Retinal pigment epithelial cell (primary cell): ENCODE results near the gene DIAPH1.

ENCODE experiments used
- DNase-seq: peaks from one replicate; pipeline ENCODE4 v3.0.0-alpha.2; 2010; ENCODE audit warnings: low read depth
- H3K4me3 ChIP-seq: 2 replicates; pipeline ENCODE4 v1.5.1; 2011; ENCODE audit warnings: mild to moderate bottlenecking, low read length, control low read depth, moderate library complexity
- CTCF ChIP-seq: conservative IDR thresholded peaks from 2 replicates; pipeline ENCODE4 v1.5.1; 2011; ENCODE audit warnings: low read depth, low read length, control low read depth, inconsistent platforms

DIAPH1 gene

GRCh38 chr5:141609044-141609443, 9.8 kb downstream of the DIAPH1 start:
- TF ChIP-seq CTCF = no peak
- no peak for DNase-seq
- H3K4me3 ChIP-seq = no peak overlapping the region

GRCh38 chr5:141608557-141608956, 10.2 kb downstream of the DIAPH1 start:
- no peak for DNase-seq
- TF ChIP-seq CTCF = no peak
- no peak overlapping the region for H3K4me3 ChIP-seq

GRCh38 chr5:141608046-141608445, 10.8 kb downstream of the DIAPH1 start:
- DNase-seq = no peak
- H3K4me3 ChIP-seq = no peak overlapping the region
- TF ChIP-seq CTCF = no peak

- H3K4me3 ChIP-seq = no peak overlapping the region
- no peak for TF ChIP-seq CTCF
- DNase-seq = no peak
These were observed 13.1 kb downstream of the DIAPH1 start for GRCh38 chr5:141605523-141606277.

- peak; percentile 13 for DNase-seq
- no peak overlapping the region for H3K4me3 ChIP-seq
- TF ChIP-seq CTCF = no peak
These were observed 14.7 kb downstream of the DIAPH1 start for GRCh38 chr5:141603923-141604717.

GRCh38 chr5:141602606-141603005, 16.2 kb downstream of the DIAPH1 start:
- no peak overlapping the region for H3K4me3 ChIP-seq
- no peak for DNase-seq
- TF ChIP-seq CTCF = no peak
